Measurements from ENCODE around the gene FLAD1. TPM values are rescaled to one million over a fixed set of nuclear protein-coding genes. Genes with fewer than 3 reads are reported as not detected.

FLAD1 gene
- total RNA-seq, 1 experiment from 2014 or later: 97.0 TPM

- Histone ChIP-seq H3K79me2 (ENCODE audit: insufficient read depth, low read length) (no peaks in the 10 kb centered on the region), H2AK5ac (ENCODE audit: insufficient read length, low read length) (no peak overlapping the region), H2BK5ac (ENCODE audit: insufficient read length, low read length) (no peak overlapping the region), H3K23me2 (ENCODE audit: insufficient read length, low read depth, low read length, poor library complexity, severe bottlenecking) (no peaks in the 10 kb centered on the region), H3K4ac (ENCODE audit: low read depth, low read length) (no peak overlapping the region), H4K20me1 (ENCODE audit: control insufficient read depth, insufficient read depth, insufficient read length) (no peaks in the 10 kb centered on the region), H3K9ac (ENCODE audit: extremely low read depth, insufficient read length, low read length) (no peak overlapping the region), H3K27ac (ENCODE audit: insufficient read length, low read depth, low read length) (no peak overlapping the region), H2BK15ac (ENCODE audit: low read depth, low read length) (no peak overlapping the region), H3K56ac (ENCODE audit: insufficient read length, low read depth, low read length) (no peak overlapping the region), H3K18ac (ENCODE audit: insufficient read length, low read depth, low read length) (no peak overlapping the region), H2BK120ac (ENCODE audit: low read depth, low read length, poor library complexity, severe bottlenecking) (no peak overlapping the region), H4K91ac (ENCODE audit: insufficient read length, low read depth, low read length) (no peak overlapping the region), H4K5ac (ENCODE audit: insufficient read length, low read depth, low read length) (no peak overlapping the region), H3K79me1 (ENCODE audit: insufficient read depth, low read depth, low read length, poor library complexity, severe bottlenecking) (no peaks in the 10 kb centered on the region), H3K4me2 (ENCODE audit: insufficient read depth, insufficient read length, low read length) (no peak overlapping the region), H2BK20ac (ENCODE audit: low read depth, low read length, poor library complexity, severe bottlenecking) (no peak overlapping the region), H3K27me3 (ENCODE audit: insufficient read depth, low read length) (no peaks in the 10 kb centered on the region), H3K14ac (ENCODE audit: insufficient read depth, low read length) (no peak overlapping the region), H2AFZ (ENCODE audit: low read length) (no peak overlapping the region), H3T11ph (ENCODE audit: low read length) (no peak overlapping the region), H3K23ac (ENCODE audit: insufficient read length, low read depth, low read length) (no peak overlapping the region), H2BK12ac (ENCODE audit: insufficient read length, low read depth, low read length) (no peak overlapping the region), H3K9me3 (ENCODE audit: control insufficient read depth, low read depth, low read length) (no peaks in the 10 kb centered on the region), H4K8ac (replicated peaks; ENCODE audit: insufficient read length, low read depth, low read length) (no peak overlapping the region), H3K4me1 (ENCODE audit: insufficient read depth, low read length) (no peaks in the 10 kb centered on the region)
- no peak for TF ChIP-seq CTCF (conservative IDR thresholded peaks at IDR 0.05)
- DNase-seq: no peak
- Mint-ChIP-seq H3K27ac (no peak overlapping the region), H3K9me3 (no peaks in the 10 kb centered on the region), H3K4me3 (no peak overlapping the region; a peak in 1 of 5 replicates), H3K36me3 (ENCODE audit: insufficient read depth in 1 of 3, low read depth in 3 of 3) (no peaks in the 10 kb centered on the region), H3K4me1 (peaks cover 0 to 14% of the 10 kb centered on the region in 2 experiments; a peak in 2 of 4 replicates), H3K27me3 (ENCODE audit: low read depth) (peaks cover 21% of the 10 kb centered on the region)
- WGBS (ENCODE audit: extremely low coverage, insufficient read length, low lambda C conversion rate): no CpG with 5 or more reads among the region's 16 CpGs
Observed at GRCh38 chr1:155029513-155030242, 46.5 kb downstream of the FLAD1 start.

Measured in H9 (cell line).